Spleen (tissue), 7 donors: ENCODE measurements around the gene AK8.

Experiments used
- POLR2AphosphoS5 ChIP-seq, 3 donors: sonication (generic); formaldehyde crosslinking; IDR thresholded peaks; one replicate each; pipeline ENCODE4 v1.5.1; 2017; ENCODE audit warnings: antibody characterized with exemption in 3 of 3
- TF ChIP-seq, protein P1 (sequence below), 11 experiments: fragments of 200-600 bp in 7 of 11; fragments of 450-650 bp in 4 of 11; sonication (generic) in 4 of 11; IDR thresholded peaks in 8 of 11; conservative IDR thresholded peaks in 3 of 11; 1 replicate in 7 of 11; 2 replicates in 4 of 11; pipeline versions ENCODE4 v1.4.0 to v1.8.0; 2016 to 2021; ENCODE audit warnings: antibody characterized with exemption in 11 of 11, inconsistent platforms in 4 of 11, mild to moderate bottlenecking in 1 of 11
- donor health status: DM: no; HTN: no; CAD: no; lungs with moderate emphysema.
- donor health status: DM: no; HTN: no; CAD: no.
- donor health status: DM: no; HTN: no; CAD: no.

DNA sequence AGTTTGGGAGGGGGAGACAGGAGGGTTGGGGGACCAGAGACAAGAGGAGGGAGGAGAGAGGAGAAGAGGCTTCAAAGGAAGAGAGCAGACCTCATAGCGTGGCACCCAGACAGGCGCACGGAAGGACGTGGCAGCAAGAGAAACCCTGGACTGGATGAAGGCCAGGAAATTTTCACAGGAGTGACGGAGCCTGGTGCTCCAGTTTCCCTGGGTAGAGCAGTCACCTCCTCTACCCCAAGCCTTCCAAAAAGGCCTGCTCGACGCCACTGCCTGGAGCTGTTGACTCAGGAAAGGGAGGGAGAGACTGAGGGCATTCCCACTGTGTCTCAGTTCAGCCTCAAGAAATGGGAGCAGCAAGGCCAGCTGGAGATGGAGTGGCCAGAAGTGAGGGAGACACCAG, 19.3 kb downstream of the AK8 start:
- TF ChIP-seq, protein P1, sequence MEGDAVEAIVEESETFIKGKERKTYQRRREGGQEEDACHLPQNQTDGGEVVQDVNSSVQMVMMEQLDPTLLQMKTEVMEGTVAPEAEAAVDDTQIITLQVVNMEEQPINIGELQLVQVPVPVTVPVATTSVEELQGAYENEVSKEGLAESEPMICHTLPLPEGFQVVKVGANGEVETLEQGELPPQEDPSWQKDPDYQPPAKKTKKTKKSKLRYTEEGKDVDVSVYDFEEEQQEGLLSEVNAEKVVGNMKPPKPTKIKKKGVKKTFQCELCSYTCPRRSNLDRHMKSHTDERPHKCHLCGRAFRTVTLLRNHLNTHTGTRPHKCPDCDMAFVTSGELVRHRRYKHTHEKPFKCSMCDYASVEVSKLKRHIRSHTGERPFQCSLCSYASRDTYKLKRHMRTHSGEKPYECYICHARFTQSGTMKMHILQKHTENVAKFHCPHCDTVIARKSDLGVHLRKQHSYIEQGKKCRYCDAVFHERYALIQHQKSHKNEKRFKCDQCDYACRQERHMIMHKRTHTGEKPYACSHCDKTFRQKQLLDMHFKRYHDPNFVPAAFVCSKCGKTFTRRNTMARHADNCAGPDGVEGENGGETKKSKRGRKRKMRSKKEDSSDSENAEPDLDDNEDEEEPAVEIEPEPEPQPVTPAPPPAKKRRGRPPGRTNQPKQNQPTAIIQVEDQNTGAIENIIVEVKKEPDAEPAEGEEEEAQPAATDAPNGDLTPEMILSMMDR (IDR thresholded peaks at IDR 0.05 in 8 of 11, conservative IDR thresholded peaks at IDR 0.05 in 3 of 11), result no peak
- no peak for TF ChIP-seq POLR2AphosphoS5 (IDR thresholded peaks at IDR 0.05)
